Measurements from ENCODE around the gene ABT1.
"Not testable (repeated sequence)": the region's sequence is repeated elsewhere in the genome, so short reads cannot be mapped to it uniquely, and the experiment has no call there.

Gene ABT1

DNA sequence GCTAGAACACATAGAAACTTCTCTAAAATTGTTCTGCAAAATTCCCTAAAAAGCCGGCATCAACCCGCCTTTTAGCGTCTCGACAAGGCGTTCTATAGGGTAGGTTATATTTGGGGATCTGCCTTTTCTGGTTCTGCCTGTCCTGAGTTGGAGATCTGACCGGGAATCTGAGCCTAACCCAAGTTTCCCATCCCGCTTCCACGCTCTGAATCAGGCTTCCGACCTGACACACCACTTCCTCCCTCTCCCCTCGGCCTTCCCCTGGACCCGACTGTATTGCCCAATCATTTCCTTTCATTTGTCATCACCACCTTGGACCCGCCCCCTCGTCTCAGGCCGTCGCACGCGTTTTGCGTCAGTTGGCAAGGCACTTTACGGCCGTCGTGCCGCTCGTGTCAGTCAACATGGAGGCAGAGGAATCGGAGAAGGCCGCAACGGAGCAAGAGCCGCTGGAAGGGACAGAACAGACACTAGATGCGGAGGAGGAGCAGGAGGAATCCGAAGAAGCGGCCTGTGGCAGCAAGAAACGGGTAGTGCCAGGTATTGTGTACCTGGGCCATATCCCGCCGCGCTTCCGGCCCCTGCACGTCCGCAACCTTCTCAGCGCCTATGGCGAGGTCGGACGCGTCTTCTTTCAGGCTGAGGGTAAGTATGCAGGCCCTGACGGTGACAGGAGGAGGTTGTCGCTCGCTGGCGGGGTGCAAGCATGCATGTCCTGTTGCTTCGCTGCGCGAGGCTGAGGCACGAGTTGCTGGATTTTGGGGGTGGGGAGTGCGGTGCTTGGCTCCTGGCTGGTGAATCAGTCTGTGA is at the start of gene ABT1:
Gene ABT1 (plus strand): TSS at position 375 of the 810 bp plus-strand sequence. CDS start 30 bp downstream, at position 405.
- peak; percentile 97 for DNase-seq (ENCODE audit: low spot score)

DNA sequence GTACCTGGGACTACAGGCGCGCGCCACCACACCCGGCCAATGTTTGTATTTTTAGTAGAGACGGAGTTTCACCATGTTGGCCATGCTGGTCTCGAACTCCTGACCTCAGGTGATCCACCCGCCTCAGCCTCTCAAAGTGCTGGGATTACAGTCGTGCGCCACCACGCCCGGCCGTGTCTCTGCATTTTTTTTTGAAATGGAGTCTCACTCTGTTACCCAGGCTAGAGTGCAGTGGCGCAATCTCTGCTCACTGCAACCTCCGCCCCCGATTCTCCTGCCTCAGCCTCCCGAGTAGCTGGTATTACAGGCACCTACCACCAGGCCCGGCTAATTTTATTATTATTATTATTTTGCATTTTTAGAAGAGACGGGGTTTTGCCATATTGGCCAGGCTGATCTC is 49.4 kb upstream of the ABT1 start:
- not testable (repeated sequence) for DNase-seq (ENCODE audit: low spot score)

DNA sequence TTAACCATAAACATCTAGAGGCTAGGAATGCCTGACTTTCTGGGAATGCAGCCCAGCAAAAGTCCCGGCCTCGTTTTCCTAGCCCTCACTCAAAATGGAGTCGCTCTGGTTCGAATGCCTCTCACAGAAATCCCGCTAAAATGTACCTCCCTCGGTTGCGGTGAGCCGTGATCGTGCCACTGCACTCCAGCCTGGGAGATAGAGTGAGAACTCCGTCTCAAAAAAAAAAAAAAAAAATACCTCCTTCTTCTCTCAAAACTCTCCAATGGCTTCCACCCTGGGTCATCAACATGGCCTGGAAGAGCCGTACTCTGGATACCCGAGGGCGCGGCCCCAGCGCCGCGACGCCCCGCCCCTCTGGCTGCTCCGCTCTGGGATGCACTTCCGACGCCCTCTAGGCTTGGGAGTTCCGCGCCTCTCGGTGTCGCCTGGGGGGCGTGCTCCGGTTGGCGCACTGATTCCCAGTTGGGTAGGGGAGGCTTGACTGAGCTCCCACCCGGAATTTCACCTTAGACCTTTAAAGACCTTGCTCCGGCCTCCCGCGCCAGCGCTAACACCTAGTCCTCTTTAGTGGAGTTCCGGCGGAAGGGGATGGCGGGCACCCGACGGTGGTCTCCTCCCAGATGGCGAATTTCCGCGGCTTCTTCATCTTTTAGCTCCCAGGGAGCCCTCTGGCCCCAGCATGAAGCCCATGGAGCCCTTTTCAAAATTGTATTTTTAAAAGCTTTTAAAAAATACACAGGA is 46.3 kb upstream of the ABT1 start:
- peak; percentile 35 for DNase-seq (ENCODE audit: low spot score)

DNA sequence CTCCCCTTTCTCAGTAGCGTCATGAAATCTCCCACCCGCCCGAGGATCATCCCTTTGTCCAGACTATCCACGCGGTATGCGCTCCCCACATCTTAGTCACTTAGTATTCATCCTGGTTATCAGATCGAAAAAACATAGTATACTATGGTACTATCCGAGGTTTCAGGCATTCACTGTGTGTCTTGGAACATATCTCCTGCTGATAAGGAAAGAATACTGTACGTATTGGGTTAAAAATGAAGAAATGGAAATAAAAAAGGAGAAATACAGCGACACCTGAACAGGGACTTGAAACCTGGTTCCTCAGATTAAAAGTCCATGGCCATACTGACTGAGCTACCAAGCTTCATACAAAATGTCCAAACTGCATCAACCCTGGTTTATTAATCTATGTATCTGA is 44.5 kb upstream of the ABT1 start:
- DNase-seq (ENCODE audit: low spot score): no peak

DNA sequence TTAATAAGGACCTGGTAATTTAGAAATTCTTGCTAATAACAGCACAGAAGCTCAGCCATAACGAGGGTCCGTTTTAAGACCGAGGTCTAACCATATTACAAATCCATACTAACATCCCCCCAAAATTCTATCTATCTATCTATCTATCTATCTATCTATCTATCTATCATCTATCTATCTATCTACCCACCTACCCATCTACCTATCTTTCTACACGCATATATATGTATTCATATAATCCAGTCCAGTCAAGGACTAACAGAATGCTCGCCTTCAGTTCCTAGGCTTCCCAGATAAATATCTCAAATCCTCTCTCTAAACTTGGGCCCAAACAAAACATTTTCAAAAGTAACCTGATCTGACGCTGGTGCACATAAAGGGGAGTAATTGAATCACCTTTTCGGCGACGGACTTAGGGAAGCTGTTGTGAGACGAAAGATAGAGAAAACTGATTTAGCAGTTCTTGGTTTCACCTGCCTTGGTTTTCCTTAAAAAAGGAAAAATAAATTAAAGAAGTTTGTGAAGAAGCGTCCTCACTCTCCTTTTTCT is 44.0 kb upstream of the ABT1 start:
- DNase-seq (ENCODE audit: low spot score): no peak

GRCh38 chr6:26553264-26553634 is 43.5 kb upstream of the ABT1 start:
- DNase-seq (ENCODE audit: low spot score): peak; percentile 84

DNA sequence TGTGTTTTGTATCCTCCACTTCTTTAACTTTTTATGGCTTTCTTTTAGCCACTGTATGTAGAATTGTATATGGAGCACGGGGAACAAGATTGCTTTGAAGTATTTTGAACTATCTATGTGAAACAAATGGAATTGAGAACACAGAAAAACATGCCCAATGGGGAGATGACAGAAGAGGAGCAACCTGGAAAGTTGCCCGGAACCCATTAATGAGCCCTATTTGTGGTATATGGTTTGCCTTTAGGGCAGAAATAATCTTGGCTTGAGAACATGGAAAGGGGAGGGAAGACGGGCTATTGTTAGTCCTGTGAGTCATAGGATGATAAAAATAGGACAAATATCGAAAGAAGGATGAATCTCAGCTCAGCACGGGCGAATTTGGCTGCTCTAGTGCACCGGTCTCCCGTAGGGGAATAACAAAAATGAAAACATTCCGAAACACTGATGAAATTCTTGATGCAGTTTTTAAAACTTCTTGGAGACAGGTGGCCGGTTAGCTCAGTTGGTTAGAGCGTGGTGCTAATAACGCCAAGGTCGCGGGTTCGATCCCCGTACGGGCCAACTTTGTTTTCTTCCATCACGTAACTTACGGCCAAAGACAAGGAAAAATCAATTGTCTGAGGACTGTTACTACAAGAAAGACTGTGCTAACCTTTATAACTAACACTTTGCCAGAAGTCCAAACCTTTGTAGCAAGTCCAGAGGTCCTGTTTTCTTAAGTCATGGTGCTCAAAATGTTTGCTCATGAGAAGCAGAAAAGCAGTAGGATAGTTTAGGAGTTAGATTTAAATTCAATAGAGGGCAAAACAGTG is 42.9 kb upstream of the ABT1 start:
- DNase-seq (ENCODE audit: low spot score): peak; percentile 85

DNA sequence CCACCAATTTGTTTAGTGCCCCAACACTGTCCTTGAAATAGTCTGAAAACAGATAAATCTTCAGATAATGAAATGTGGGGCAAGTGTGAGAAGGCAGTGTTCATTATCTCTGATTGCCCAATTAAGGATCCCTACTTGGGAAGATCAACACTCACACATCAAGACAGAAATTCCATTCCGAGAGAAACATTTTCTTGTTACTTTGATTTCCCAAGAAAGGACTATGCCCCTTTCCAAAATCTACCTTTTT is 42.4 kb upstream of the ABT1 start:
- no peak for DNase-seq (ENCODE audit: low spot score)

- peak; percentile 67 for DNase-seq (ENCODE audit: low spot score)
Observed at GRCh38 chr6:26554697-26555504, 41.9 kb upstream of the ABT1 start.

GRCh38 chr6:26555505-26556262 is 41.1 kb upstream of the ABT1 start:
- DNase-seq (ENCODE audit: low spot score): no peak

DNA sequence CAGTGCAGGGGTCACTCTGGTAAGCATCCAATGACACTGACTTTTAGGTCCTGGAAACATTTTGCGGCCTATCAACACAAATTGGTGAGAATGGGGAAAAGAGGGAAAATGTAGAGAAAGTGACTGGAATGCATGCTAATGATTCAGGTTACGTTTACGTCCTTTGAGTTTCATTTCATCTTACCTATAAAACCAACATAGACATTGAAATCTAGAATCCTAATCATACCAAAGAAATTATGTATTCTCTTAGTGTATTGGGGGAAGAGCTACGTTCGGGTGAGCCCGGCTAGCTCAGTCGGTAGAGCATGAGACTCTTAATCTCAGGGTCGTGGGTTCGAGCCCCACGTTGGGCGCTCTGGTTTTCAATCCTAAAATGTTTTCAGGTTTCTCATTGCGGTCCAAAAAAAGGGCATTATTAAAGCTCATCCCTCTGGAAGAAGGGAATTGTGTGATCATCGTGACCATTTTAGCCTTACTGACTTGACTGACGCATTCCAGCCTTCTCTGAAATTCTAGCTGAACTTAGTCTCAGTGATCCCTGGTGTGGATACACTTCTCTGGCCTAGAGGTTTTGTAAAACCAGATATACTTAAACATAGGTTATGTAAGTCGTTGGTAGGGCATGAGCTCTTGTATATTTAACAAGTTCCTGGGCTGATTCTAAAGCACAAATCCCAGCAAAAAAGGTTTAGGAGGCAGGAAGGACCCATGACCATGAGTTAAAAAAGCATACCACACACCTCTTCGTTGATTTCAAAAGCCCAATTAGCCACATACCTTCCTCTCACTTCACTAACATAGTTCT is 40.3 kb upstream of the ABT1 start:
- DNase-seq (ENCODE audit: low spot score): no peak

DNA sequence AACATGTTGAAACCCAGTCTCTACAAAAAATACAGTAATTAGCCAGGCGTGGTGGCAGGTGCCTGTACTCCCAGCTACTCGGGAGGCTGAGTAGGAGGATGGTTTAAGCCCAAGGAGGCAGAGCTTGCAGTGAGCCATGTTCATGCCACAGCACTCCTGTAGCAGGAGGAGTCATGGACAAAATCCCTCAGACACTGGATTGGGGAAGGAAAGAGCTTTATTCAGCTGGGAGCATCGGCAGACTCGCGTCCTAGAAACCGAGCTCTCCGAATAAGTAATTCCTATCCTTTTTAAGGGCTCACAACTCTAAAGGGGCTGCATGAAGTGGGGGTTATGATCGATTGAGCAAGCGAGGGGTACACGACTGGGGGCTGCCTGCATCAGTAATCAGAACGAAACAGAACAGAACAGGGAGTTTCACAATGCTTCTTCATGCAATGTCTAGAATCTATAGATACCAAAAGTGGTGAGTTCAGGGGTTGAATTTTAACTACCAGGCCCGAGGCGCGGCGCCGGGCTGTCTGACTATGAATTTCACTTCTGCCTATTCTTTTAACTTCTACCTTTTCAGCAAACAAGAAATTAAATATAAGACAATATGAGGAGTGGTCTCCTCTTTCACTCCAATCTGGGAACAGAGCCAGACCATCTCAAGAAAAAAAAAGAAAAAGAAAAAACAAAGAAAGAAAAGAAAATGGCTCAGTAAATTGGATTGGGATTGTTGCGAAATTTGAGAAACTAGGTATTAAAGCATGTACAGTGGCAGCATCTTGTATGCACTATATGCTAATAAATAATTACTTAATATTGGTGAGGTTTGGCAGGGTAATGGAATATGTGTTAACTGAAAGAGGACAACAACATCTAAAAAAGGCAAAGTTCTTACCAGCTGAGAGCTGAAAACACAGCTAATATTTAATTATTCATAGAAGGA is 35.0 kb upstream of the ABT1 start:
- no peak for DNase-seq (ENCODE audit: low spot score)

DNA sequence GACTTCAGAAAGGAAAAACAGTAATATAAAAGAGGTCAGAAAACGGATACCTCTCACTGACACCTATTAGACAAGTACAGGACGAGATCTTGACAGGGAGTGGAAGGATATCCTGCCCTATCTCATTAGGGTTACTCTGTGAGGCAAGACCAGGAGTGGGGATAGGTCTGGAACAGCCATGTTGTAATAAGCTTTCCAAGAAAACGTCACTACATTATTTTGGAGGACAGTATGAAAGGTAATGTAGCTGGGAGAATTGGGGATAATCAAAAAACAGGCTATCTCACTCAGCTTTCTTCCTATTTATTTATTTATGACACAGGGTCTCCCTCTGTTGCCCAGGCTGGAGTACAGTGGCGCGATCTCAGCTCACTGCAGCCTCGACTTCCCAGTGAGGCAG is 33.3 kb upstream of the ABT1 start:
- DNase-seq (ENCODE audit: low spot score): no peak

- peak; percentile 98 for DNase-seq (ENCODE audit: low spot score)
Observed at GRCh38 chr6:26568601-26569432, 27.9 kb upstream of the ABT1 start.

GRCh38 chr6:26569433-26569764 is 27.4 kb upstream of the ABT1 start:
- DNase-seq (ENCODE audit: low spot score): no peak

DNA sequence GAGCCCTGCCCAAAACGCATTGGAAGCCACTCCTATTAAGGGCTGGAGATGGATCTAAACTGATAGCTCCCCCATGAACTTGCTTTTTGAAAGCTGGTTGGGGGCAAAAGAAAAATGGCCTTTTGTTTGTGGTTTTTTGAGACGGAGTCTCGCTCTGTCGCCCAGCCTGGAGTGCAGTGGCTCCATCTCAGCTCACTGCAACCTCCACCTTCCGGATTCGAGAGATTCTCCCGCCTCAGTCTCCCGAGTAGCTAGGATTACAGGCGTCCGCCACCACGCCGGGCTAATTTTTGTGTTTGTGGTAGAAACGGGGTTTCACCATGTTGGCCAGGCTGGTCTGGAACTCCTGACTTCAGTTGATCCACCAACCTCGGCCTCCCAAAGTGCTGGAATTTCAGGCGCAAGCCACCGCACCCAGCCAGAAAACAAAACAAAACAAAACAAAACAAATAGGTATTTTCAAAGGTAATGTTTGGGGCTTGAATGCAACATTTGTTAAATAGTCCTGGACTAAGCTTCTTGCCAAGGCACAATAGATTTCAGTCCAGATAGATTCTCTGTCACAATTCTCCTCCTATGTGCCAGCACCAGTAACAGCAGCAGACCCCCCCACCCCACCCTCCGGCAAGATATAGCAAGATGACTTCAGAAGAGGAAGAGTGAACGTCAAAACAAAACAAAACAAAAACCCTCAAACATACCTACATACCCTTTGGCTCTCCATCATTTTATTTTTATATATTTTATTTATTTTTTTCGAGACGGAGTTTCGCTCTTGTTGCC is 26.5 kb upstream of the ABT1 start:
- no peak for DNase-seq (ENCODE audit: low spot score)

GRCh38 chr6:26571592-26572296 is 25.0 kb upstream of the ABT1 start:
- DNase-seq (ENCODE audit: low spot score): peak; percentile 60

Measured in CD4-positive, alpha-beta T cell treated with Interleukin-15 for 4 hours (primary cell).